NCI-H1105 (cell line): ENCODE results near the gene ABITRAM.
A peak's percentile ranks its signal among the peaks of the same experiment; 100 is the strongest.
"Not testable (repeated sequence)": the region's sequence is repeated elsewhere in the genome, so short reads cannot be mapped to it uniquely, and the experiment has no call there.

ENCODE experiments used
- DNase-seq: peaks from one replicate; lab custom pipeline; 2025; lab: John Stamatoyannopoulos, UW

ABITRAM gene

GRCh38 chr9:108934323-108934893, at the start of gene ABITRAM:
Gene ABITRAM (plus strand): TSS chr9:108934400. CDS start chr9:108934487, 87 bp downstream.
- peak; percentile 83 for DNase-seq

GRCh38 chr9:108884701-108885100, 49.5 kb upstream of the ABITRAM start:
- DNase-seq, result no peak

GRCh38 chr9:108885643-108886348, 48.4 kb upstream of the ABITRAM start:
- peak; percentile 82 for DNase-seq

GRCh38 chr9:108886594-108887271, 47.5 kb upstream of the ABITRAM start:
- not testable (repeated sequence) for DNase-seq

GRCh38 chr9:108889649-108890067, 44.5 kb upstream of the ABITRAM start:
- DNase-seq, result no peak

GRCh38 chr9:108894225-108894997, 39.8 kb upstream of the ABITRAM start:
- no peak for DNase-seq

- DNase-seq, result no peak
Observed at GRCh38 chr9:108897324-108898096, 36.7 kb upstream of the ABITRAM start.

- DNase-seq, result not testable (repeated sequence)
Observed at GRCh38 chr9:108899023-108899695, 35.0 kb upstream of the ABITRAM start.

GRCh38 chr9:108900176-108900575, 34.0 kb upstream of the ABITRAM start:
- peak; percentile 1 for DNase-seq

GRCh38 chr9:108903420-108904103, 30.6 kb upstream of the ABITRAM start:
- DNase-seq, result no peak

- DNase-seq, result no peak
Observed at GRCh38 chr9:108904161-108904560, 30.0 kb upstream of the ABITRAM start.

GRCh38 chr9:108905494-108905893, 28.7 kb upstream of the ABITRAM start:
- DNase-seq, result no peak

GRCh38 chr9:108910402-108910801, 23.8 kb upstream of the ABITRAM start:
- no peak for DNase-seq

- no peak for DNase-seq
Observed at GRCh38 chr9:108910914-108911313, 23.3 kb upstream of the ABITRAM start.

- DNase-seq, result no peak
Observed at GRCh38 chr9:108911820-108912219, 22.4 kb upstream of the ABITRAM start.

- DNase-seq, result no peak
Observed at GRCh38 chr9:108913391-108913790, 20.8 kb upstream of the ABITRAM start.

- no peak for DNase-seq
Observed at GRCh38 chr9:108919517-108919916, 14.7 kb upstream of the ABITRAM start.

- not testable (repeated sequence) for DNase-seq
Observed at GRCh38 chr9:108920401-108920800, 13.8 kb upstream of the ABITRAM start.

- no peak for DNase-seq
Observed at GRCh38 chr9:108921200-108921599, 13.0 kb upstream of the ABITRAM start.

GRCh38 chr9:108924466-108924865, 9.7 kb upstream of the ABITRAM start:
- no peak for DNase-seq
